Gastroesophageal sphincter (tissue), 3 donors: ENCODE measurements around the gene EXOC3L1.

Source experiments
- EP300 ChIP-seq: sonication (generic); formaldehyde crosslinking; IDR thresholded peaks from one replicate; pipeline ENCODE4 v1.6.1; 2017; ENCODE audit warnings: antibody characterized with exemption, mild to moderate bottlenecking
- POLR2A ChIP-seq, 2 donors: fragments of 450-650 bp; IDR thresholded peaks; one replicate each; pipeline ENCODE4 v1.6.1; 2017; ENCODE audit warnings: antibody characterized with exemption in 2 of 2, mild to moderate bottlenecking in 2 of 2, moderate library complexity in 1 of 2
- POLR2AphosphoS5 ChIP-seq: sonication (generic); formaldehyde crosslinking; IDR thresholded peaks from one replicate; pipeline ENCODE4 v1.6.1; 2017; ENCODE audit warnings: antibody characterized with exemption
- TF ChIP-seq, protein P1 (sequence below), 4 experiments: fragments of 200-600 bp in 2 of 4; fragments of 450-650 bp in 2 of 4; sonication (generic) in 1 of 4; IDR thresholded peaks; one replicate each; pipeline ENCODE4 v1.5.1; 2017 to 2019; ENCODE audit warnings: antibody characterized with exemption in 4 of 4, mild to moderate bottlenecking in 2 of 4, moderate library complexity in 2 of 4

DNA sequence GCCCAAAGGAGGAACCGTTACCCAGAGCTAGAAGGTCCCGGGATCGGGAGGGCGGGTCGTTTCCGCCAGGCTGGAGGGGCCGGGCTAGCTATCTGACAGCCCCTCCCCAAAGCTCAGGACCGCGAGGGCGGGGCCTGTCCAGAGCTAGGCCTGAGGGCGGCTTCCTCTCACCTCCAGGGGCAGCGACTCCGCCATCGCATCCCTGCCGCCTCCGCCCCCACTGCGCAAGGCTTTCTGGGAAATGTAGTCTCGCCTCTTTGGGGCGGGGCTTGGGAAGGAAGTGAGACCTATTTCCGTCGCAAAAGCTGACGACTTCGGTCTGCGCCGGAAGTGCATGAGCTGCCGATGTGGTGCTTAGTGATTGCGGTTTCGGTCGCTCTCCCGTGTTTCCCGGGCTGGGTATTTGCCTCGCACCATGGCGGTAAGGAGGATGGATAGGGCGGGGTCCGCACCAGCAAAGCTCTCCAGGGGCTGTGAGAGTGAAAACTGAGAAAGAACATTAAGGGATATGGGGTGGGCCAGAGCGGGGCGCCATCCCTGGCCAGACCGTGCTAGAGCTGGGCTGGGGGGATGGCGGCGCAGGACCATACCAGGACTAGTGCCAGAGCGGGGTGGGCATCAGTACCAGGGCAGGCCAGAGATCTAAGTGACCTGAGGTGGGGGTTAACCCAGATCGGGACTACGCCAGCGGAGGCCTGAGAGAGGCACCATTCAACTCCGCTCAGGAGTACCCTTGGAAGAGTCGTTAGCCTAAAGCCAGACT is 37.0 kb upstream of the EXOC3L1 start, which contains the start of gene TMEM208:
- TF ChIP-seq EP300, result no peak
- TF ChIP-seq, protein P1, sequence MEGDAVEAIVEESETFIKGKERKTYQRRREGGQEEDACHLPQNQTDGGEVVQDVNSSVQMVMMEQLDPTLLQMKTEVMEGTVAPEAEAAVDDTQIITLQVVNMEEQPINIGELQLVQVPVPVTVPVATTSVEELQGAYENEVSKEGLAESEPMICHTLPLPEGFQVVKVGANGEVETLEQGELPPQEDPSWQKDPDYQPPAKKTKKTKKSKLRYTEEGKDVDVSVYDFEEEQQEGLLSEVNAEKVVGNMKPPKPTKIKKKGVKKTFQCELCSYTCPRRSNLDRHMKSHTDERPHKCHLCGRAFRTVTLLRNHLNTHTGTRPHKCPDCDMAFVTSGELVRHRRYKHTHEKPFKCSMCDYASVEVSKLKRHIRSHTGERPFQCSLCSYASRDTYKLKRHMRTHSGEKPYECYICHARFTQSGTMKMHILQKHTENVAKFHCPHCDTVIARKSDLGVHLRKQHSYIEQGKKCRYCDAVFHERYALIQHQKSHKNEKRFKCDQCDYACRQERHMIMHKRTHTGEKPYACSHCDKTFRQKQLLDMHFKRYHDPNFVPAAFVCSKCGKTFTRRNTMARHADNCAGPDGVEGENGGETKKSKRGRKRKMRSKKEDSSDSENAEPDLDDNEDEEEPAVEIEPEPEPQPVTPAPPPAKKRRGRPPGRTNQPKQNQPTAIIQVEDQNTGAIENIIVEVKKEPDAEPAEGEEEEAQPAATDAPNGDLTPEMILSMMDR (IDR thresholded peaks at IDR 0.05), result peak in 2 of 4 experiments; percentile 38 to 52
- TF ChIP-seq POLR2AphosphoS5, result peak; percentile 95
- peak; percentile 65 to 79 for TF ChIP-seq POLR2A (IDR thresholded peaks at IDR 0.05)
